IMR-90 (cell line): ENCODE data around the gene RAB34. TPM values are rescaled to one million over a fixed set of nuclear protein-coding genes. Genes with fewer than 3 reads are reported as not detected.

Source experiments
- ATAC-seq: fragments of 200-7000 bp; cut with Tn5 transposase; 2 replicates; pipeline ENCODE4 v1.9.1; 2020; ENCODE audit warnings: low read depth, mild to moderate bottlenecking, moderate library complexity
- BruUV-seq: library from RNA; stranded (reverse); fragments of 400-500 nt; replicated peaks from 2 replicates; lab custom pipeline; 2021; lab: Mats Ljungman, UMichigan
- CTCF ChIA-PET: fragments of 300-600 bp; formaldehyde crosslinking; extraction: SDS; loops from one replicate; lab custom pipeline; 2021; ENCODE audit warnings: antibody characterized with exemption; lab: Yijun Ruan, JAX
- POLR2A ChIA-PET: fragments of 300-600 bp; sonication (Branson Sonifier 250); formaldehyde crosslinking; loops from one replicate; lab custom pipeline; 2022; ENCODE audit warnings: antibody characterized with exemption; ENCODE audit not compliant: unreplicated experiment; lab: Charles Lee
- DNase-seq: peaks from one replicate; pipeline ENCODE4 v3.0.0; 2013
- H2AFZ ChIP-seq: replicated peaks from 2 replicates; pipeline ENCODE3; 2013; ENCODE audit warnings: low read length, mild to moderate bottlenecking; ENCODE audit not compliant: poor library complexity
- H2AK5ac ChIP-seq: 2 replicates; pipeline ENCODE4 v1.6.1; 2013; ENCODE audit warnings: low read depth, low read length, inconsistent platforms
- H2AK9ac ChIP-seq: replicated peaks from 2 replicates; pipeline ENCODE3; 2013; ENCODE audit warnings: mild to moderate bottlenecking, low read depth, low read length, moderate library complexity; ENCODE audit not compliant: poor library complexity
- H2BK120ac ChIP-seq: 2 replicates; pipeline ENCODE4 v1.6.1; 2013; ENCODE audit warnings: low read depth, low read length, inconsistent platforms
- H2BK15ac ChIP-seq: 3 replicates; pipeline ENCODE4 v1.6.1; 2013; ENCODE audit warnings: low read depth, low read length, inconsistent platforms
- H2BK20ac ChIP-seq: 2 replicates; pipeline ENCODE4 v1.6.1; 2013; ENCODE audit warnings: low read depth, mild to moderate bottlenecking, inconsistent platforms, low read length, moderate library complexity
- H2BK5ac ChIP-seq: 2 replicates; pipeline ENCODE4 v1.6.1; 2013; ENCODE audit warnings: mild to moderate bottlenecking, low read depth, low read length, inconsistent platforms; ENCODE audit not compliant: poor library complexity, severe bottlenecking
- H3K14ac ChIP-seq: replicated peaks from 2 replicates; pipeline ENCODE4 v1.6.1; 2013; ENCODE audit warnings: low read depth, low read length, inconsistent platforms
- H3K18ac ChIP-seq: 2 replicates; pipeline ENCODE4 v1.6.1; 2013; ENCODE audit warnings: low read depth, low read length, control low read depth
- H3K23ac ChIP-seq: 2 replicates; pipeline ENCODE4 v1.6.1; 2013; ENCODE audit warnings: low read depth, low read length, inconsistent platforms
- H3K27ac ChIP-seq: 2 replicates; pipeline ENCODE4 v1.5.1; 2013; ENCODE audit warnings: mild to moderate bottlenecking, control low read depth, low read length; ENCODE audit not compliant: insufficient read depth
- H3K27me3 ChIP-seq: 2 replicates; pipeline ENCODE4 v1.6.1; 2013; ENCODE audit warnings: low read length; ENCODE audit not compliant: control insufficient read depth, insufficient read depth
- H3K36me3 ChIP-seq: 2 replicates; pipeline ENCODE4 v1.6.1; 2013; ENCODE audit warnings: low read length, mixed read lengths; ENCODE audit not compliant: control insufficient read depth, insufficient read depth
- H3K4ac ChIP-seq: 2 replicates; pipeline ENCODE4 v1.6.1; 2013; ENCODE audit warnings: low read depth, low read length, inconsistent platforms
- H3K4me1 ChIP-seq: 2 replicates; pipeline ENCODE4 v1.6.1; 2013; ENCODE audit warnings: low read length, mixed read lengths; ENCODE audit not compliant: control insufficient read depth, insufficient read depth
- H3K4me2 ChIP-seq: 2 replicates; pipeline ENCODE4 v1.6.1; 2013; ENCODE audit warnings: low read depth, mild to moderate bottlenecking, control low read depth, low read length, moderate library complexity
- H3K4me3 ChIP-seq: 2 replicates; pipeline ENCODE4 v1.5.1; 2013; ENCODE audit warnings: low read depth, mild to moderate bottlenecking, control low read depth, low read length, moderate library complexity; ENCODE audit not compliant: insufficient read depth
- H3K56ac ChIP-seq: 2 replicates; pipeline ENCODE4 v1.6.1; 2013; ENCODE audit warnings: low read length, inconsistent platforms; ENCODE audit not compliant: insufficient read depth; ENCODE audit errors: extremely low read depth
- H3K79me1 ChIP-seq, 2 experiments: 2 replicates each; pipeline ENCODE4 v1.6.1; 2013; ENCODE audit warnings: low read length in 2 of 2, inconsistent platforms in 1 of 2, low read depth in 1 of 2
- H3K9ac ChIP-seq: 2 replicates; pipeline ENCODE4 v1.6.1; 2013; ENCODE audit warnings: low read depth, low read length, control low read depth
- H3K9me1 ChIP-seq: 2 replicates; pipeline ENCODE4 v1.6.1; 2013; ENCODE audit warnings: low read length, inconsistent platforms; ENCODE audit not compliant: insufficient read depth
- H3K9me3 ChIP-seq: 2 replicates; pipeline ENCODE4 v1.6.1; 2013; ENCODE audit warnings: low read length; ENCODE audit not compliant: control insufficient read depth, insufficient read depth
- H4K20me1 ChIP-seq: 2 replicates; pipeline ENCODE4 v1.6.1; 2013; ENCODE audit warnings: low read length, inconsistent platforms; ENCODE audit not compliant: insufficient read depth
- H4K5ac ChIP-seq: 2 replicates; pipeline ENCODE4 v1.6.1; 2013; ENCODE audit warnings: mild to moderate bottlenecking, low read depth, low read length, control low read depth
- H4K8ac ChIP-seq, 2 experiments: 2 replicates each; pipeline ENCODE4 v1.6.1; 2013; ENCODE audit warnings: low read depth in 2 of 2, low read length in 2 of 2, control low read depth in 1 of 2, inconsistent platforms in 1 of 2
- H4K91ac ChIP-seq: 2 replicates; pipeline ENCODE4 v1.6.1; 2013; ENCODE audit warnings: low read depth, low read length, inconsistent platforms; ENCODE audit not compliant: insufficient read depth
- CEBPB ChIP-seq: IDR thresholded peaks from 2 replicates; pipeline ENCODE4 v1.6.1; 2012; ENCODE audit warnings: low read depth, low read length, improper control_type of control experiment
- CTCF ChIP-seq: conservative IDR thresholded peaks from 2 replicates; pipeline ENCODE4 v1.5.1; 2012; ENCODE audit warnings: mild to moderate bottlenecking, low read depth, low read length, improper control_type of control experiment
- MAZ ChIP-seq: IDR thresholded peaks from 2 replicates; pipeline ENCODE4 v1.6.1; 2012; ENCODE audit warnings: low read depth, mild to moderate bottlenecking, low read length, improper control_type of control experiment, moderate library complexity, borderline replicate concordance
- MXI1 ChIP-seq: IDR thresholded peaks from 2 replicates; pipeline ENCODE4 v1.6.1; 2012; ENCODE audit warnings: low read depth, mild to moderate bottlenecking, low read length, moderate library complexity, borderline replicate concordance
- WGBS, 2 experiments: methylation state at CpG; one replicate each; pipeline versions ENCODE4 v1.1.5 to v1.1.7; 2013; ENCODE audit warnings: missing lambda C conversion rate in 2 of 2; ENCODE audit not compliant: insufficient read length in 1 of 2; ENCODE audit errors: extremely low coverage in 2 of 2; 5-methylcytosine and 5-hydroxymethylcytosine counted together
- dilution Hi-C: fragments of 300-500 bp; cut with HindIII; formaldehyde crosslinking; loops from one replicate; pipeline ENCODE4 v1.14.3; 2018; ENCODE audit warnings: low sequenced_read_pairs; ENCODE audit not compliant: unreplicated experiment
- in situ Hi-C: fragments of 300-500 bp; cut with MboI; formaldehyde crosslinking; loops from 3 replicates; pipeline ENCODE4 v1.14.3; 2019; ENCODE audit warnings: low sequenced_read_pairs, inconsistent platforms, mixed read lengths
- intact Hi-C: fragments of 100-400 bp; cut with micrococcal nuclease; formaldehyde crosslinking; loops from 2 replicates; pipeline ENCODE4 v1.10.0; 2022
- polyA plus RNA-seq, 3 experiments: library from polyadenylated mRNA; depleted of rRNA; stranded (reverse); fragments of >200 nt; gene quantifications; 2 replicates each; pipeline ENCODE4 v1.2.3, GENCODE V29; 2012; ENCODE audit warnings: low replicate concordance in 1 of 3
- total RNA-seq: library from RNA; depleted of rRNA; stranded (reverse); fragments of >200 nt; gene quantifications from 2 replicates; pipeline ENCODE4 v1.2.3, GENCODE V29; 2012

The RAB34 gene
- total and polyA plus RNA-seq, 2 of the 4 experiments (the other 2 are of a cell fraction): 351 to 387 TPM

DNA sequence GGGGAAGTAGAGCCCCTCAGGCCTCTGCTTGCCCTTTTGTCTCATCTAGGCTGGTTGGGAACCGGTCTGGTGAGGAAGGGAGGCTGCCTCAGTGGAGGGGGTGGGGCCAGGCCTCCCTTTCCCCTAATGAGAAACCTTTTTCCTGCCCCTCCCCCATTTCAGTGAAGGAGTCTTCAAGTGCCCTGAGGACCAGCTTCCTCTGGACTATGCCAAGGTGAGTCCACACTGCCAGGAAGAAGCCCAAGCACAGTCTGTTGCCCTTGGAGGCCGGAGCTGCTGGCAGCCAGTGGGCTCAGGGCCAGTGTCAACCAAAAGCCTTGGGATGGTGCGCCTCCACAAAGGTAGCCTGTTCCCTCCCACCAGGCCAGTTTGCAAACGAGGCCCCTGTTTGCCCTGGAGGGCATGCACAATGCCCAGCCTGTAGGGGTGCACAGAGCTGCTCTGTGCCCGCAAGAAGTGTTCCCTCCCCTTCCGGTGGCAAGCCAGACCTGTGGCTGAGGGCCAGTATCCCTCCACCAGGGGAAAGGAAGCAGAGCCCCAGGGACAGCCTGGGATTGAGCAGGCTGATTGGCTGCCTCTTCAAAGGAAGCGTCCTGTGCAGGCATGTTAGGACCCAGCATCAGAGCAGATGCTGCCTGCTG lies 29.5 kb upstream of the RAB34 start:
- intact Hi-C loops: no loop called here

More for the DNA sequence above, 29.5 kb upstream of the RAB34 start:
- H3K4ac ChIP-seq: no peak overlapping the region
- no peaks in the 10 kb centered on the region for H3K9me3 ChIP-seq
- in situ Hi-C loops: no loop called here
- H3K4me1 ChIP-seq: peaks cover 16% of the 10 kb centered on the region
- no peak overlapping the region for H2AK5ac ChIP-seq
- no peak overlapping the region for H4K91ac ChIP-seq
- no peak overlapping the region for H3K23ac ChIP-seq
- H3K18ac ChIP-seq: no peak overlapping the region
- no peak for TF ChIP-seq MAZ
- no peak for TF ChIP-seq CTCF
- TF ChIP-seq MXI1: no peak
- TF ChIP-seq CEBPB: no peak
- peaks cover 16 to 70% of the 10 kb centered on the region in 2 experiments for H3K79me1 ChIP-seq
- no peak overlapping the region for H2BK15ac ChIP-seq
- no peak overlapping the region for H3K56ac ChIP-seq
- BruUV-seq: no TSS peak
- CTCF ChIA-PET: interaction anchor here (1.1 to 5.4 kb wide), 2 partner anchors 16 to 19 kb away, joined by 3 to 60 read pairs; partner anchors contain the start of genes NEK8 and TLCD1
- H3K27me3 ChIP-seq: no peaks in the 10 kb centered on the region
- 71% methylated on average over 4 of the region's 7 CpGs; no CpG with 5 or more reads in 1 of the 2 experiments for WGBS, 2 experiments
- no peak overlapping the region for H2BK5ac ChIP-seq
- POLR2A ChIA-PET: interaction anchor here (0.6 to 1.7 kb wide), 2 partner anchors 20 to 1995 kb away, joined by 3 to 6 read pairs; no protein-coding TSS in a partner anchor
- H2BK120ac ChIP-seq: no peak overlapping the region
- no peak for DNase-seq
- dilution Hi-C loops: no loop called here
- no peak overlapping the region for H4K8ac ChIP-seq
- H2AFZ ChIP-seq: no peak overlapping the region
- H3K27ac ChIP-seq: no peak overlapping the region
- H4K5ac ChIP-seq: no peak overlapping the region
- H3K4me2 ChIP-seq: no peak overlapping the region
- H3K9me1 ChIP-seq: peaks cover 8% of the 10 kb centered on the region; the same call in 1 of the 2 replicates
- peaks cover 79% of the 10 kb centered on the region for H4K20me1 ChIP-seq
- H2AK9ac ChIP-seq: peak overlapping the region; percentile 99
- no peak overlapping the region for H3K9ac ChIP-seq
- ATAC-seq: no peak
- H3K36me3 ChIP-seq: peaks cover 51% of the 10 kb centered on the region
- H3K4me3 ChIP-seq: no peak overlapping the region
- H2BK20ac ChIP-seq: no peak overlapping the region
- H3K14ac ChIP-seq: no peak overlapping the region
